HG02884 (cell line): Measurements from ENCODE around the gene EDDM13.
A peak's percentile ranks its signal among the peaks of the same experiment; 100 is the strongest.
"Not testable (repeated sequence)": the region's sequence is repeated elsewhere in the genome, so short reads cannot be mapped to it uniquely, and the experiment has no call there.

ENCODE experiments used
- ATAC-seq: cut with Tn5 transposase; IDR thresholded peaks from one replicate; pipeline ENCODE4 v1.9.1; 2021; ENCODE audit warnings: mild to moderate bottlenecking, moderate library complexity; ENCODE audit not compliant: unreplicated experiment

Gene EDDM13

DNA sequence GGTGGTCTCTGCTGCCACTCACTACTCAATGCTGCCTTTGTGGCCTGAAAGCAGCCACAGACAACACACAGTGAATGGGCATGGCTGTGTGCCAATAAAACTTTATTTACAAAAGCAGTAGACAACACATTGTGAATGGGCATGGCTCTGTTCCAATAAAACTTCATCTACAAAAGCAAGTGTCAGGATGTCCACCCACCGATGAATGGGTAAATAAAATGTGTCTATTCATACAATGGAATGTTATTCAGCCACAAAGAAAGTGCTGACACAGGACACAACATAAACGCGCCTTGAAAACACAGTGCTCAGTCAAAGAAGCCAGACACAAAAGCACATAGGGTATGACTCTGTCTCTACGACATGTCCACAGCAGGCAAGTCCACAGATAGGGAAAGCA lies 22.0 kb downstream of the EDDM13 start:
- no peak for ATAC-seq

DNA sequence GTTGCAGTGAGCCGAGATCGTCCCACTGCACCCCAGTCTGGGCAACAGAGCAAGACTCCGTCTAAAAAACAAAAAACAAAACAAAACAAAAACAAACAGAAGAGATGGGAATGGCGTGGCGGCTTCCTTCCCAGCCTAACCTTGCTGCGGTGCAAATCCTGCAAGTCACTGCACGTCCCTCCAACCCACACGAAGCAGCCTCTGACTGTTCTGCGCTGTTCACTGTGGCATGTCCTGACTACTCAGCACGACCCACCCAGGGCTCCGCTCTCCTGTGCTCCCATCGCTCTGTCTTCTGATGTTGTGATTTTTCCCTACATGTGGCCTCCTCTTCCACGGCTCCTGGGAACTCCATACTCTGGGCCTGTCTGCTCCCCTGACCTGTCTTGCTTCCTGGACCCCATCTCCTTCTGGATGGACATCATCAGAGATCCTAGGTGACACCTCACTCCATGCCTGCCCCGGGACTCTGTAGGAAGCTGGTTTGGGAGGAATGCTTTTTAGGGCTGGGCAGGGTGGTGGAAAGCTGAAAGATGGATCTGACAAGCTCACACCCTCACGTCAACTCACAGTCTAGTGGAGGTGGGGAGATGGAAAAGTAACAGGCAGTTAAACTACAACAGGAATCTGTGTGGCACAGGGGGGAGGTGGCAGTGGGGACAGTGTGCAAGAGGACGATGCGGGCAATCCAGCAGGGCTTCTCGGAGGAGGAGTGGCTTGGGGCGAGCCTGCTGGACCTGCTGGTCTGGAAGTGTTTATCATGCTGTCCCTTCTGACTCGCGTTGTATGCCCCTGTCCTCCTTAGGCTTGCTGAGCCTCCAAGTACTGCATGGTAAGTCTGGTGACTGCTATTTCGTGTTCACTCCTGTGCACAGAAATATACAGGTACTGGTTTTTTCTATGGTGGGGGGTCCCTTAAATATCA lies 23.2 kb downstream of the EDDM13 start:
- no peak for ATAC-seq

DNA sequence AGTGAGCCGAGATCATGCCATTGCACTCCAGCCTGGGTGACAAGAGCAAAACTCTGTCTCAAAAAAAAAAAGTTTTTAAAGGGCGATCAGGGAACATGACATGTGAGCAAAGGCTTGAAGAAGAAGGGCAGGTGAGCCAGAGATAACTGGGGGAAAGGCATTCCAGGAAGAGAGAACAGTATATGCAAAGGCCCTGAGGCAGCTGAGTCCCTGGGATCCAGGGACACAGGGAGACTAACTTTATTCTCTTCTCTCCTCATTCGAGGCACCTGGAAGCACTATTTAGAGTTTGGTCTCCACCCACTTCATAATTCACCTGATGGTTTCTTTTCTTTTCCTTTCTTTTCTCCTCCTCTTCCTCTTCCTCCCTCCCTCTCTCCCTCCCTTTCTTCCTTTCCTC lies 24.5 kb downstream of the EDDM13 start:
- no peak for ATAC-seq

- no peak for ATAC-seq
These were observed 27.1 kb downstream of the EDDM13 start for GRCh38 chr19:56299688-56300087.

DNA sequence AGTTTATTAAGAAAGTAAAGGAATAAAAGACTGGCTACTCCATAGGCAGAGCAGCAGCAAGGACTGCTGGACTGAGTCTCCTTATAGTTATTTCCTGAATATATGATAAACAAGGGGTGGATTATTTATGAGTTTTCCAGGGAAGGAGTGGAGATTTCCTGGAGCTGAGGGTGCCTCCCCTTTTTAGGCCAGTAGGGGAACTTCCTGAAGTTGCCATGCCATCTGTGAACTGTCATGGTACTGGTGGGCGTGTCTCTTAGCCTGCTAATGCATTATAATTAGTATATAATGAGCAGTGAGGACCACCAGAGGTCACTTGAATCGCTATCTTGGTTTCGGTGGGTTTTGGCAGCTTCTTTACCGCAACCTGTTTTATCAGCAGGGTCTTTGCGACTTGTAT lies 28.6 kb downstream of the EDDM13 start:
- ATAC-seq, result no peak

GRCh38 chr19:56301886-56302620 lies 29.5 kb downstream of the EDDM13 start:
- ATAC-seq, result no peak

DNA sequence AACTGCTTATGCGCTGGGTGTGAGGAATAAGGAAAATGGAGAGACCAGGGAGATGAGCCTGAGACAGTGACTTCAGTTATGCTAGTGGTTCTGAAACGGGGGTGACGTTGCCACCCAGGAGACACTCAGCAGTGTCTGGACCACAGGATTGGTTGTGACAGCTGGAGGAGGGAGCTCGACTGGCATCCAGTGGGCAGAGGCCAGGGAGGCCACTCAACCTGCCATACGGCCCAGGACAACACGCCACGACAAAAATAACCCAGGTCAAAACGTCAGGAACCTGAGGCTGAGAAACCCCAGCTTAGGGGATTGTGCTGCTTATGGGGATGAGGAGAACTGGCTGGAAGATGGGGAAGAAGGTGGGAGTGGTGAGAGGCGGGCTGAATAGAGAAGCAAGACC lies 31.7 kb downstream of the EDDM13 start:
- ATAC-seq, result no peak

GRCh38 chr19:56306016-56306415 lies 33.5 kb downstream of the EDDM13 start:
- ATAC-seq, result no peak

GRCh38 chr19:56307062-56307461 lies 34.5 kb downstream of the EDDM13 start:
- ATAC-seq, result not testable (repeated sequence)

GRCh38 chr19:56308792-56309191 lies 36.2 kb downstream of the EDDM13 start:
- ATAC-seq, result no peak

DNA sequence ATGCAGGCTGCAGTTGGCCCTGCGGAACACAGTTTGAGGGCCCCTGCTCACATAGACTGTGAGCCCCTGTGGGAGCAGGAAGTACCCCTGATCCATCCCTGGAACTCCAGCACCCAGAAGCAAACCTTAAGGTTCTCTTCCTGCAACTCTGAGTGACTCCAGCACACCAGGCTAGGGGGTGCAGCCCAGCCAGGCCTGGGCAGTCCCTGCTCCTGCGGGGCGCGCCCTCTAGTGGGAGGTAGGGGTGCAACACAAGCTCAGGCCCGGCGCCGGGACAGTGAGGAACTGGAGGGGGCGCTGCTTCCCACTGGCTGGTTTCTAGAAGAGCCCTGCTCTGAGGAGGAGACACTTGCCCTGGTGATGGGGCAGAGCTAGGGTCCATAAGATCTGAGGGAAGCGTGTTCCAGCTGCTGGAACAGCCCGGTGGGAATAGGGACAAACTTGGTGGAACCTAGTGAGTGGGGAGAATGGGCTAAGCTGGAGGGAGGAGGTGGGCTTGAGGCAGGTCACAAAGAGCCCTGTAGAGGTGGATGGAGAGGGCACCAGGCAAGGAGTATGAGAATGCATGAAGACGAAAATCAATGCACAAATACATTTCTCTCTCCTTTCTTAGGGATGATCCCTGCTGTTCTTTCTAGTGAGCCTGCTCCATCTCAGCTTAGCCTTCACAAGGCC lies 37.1 kb downstream of the EDDM13 start:
- ATAC-seq, result no peak

- no peak for ATAC-seq
These were observed 37.9 kb downstream of the EDDM13 start for GRCh38 chr19:56310462-56310861.

DNA sequence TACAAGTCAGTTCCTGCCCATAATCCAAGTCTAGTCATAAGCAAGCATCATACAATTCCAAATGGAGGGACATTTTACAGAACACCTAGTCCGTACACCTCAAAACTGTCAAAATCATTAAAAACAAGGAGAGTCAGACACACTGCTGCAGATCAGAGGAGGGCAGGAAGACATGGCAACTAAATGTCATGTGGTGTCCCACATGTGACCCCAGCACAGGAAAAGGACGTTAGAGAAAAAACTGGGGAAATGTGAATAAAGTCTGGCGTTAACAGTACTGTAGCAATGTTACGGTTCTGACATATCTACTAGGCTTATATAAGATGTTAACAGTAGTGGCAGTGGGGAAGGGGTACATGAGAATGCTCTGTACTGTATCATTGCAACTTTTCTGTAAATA lies 39.8 kb downstream of the EDDM13 start:
- no peak for ATAC-seq

DNA sequence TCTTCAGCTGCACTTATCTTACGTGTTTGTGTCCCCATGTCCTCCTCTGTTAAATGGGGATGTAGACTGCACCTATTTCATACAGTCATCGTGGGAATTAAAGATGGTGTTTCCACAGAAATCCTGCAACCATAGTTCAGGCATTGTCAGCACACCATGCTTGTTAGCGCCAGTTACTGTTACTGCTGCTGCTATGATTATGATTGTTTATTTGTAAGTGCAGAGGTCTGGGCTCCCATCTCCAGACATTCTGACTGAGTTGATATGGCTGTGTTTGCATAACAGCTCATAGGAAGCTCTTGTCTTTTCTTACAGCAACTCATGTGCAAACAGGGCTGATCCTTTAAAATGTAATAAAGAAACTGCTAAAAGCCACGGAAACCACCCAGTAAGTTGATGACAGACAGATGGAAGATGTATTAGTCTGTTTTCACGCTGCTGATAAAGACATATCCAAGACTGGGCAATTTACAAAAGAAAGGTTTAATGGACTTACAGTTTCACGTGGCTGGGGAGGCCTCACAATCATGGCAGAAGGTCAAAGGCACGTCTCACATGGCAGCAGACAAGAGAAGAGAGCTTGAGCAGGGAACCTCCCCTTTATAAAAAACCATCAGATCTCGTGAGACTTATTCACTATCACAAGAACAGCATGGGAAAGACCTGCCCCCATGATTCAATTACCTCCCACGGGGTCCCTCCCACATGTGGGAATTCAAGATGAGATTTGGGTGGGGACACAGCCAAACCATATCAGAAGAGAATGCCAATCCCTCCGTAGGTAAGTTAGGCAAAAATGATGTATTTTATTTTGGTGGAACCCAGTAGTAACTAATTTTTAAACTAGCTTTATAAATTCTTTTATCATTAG lies 40.5 kb downstream of the EDDM13 start:
- ATAC-seq, result no peak

- peak; percentile 2 for ATAC-seq
These were observed 41.5 kb downstream of the EDDM13 start for GRCh38 chr19:56314018-56314380.

DNA sequence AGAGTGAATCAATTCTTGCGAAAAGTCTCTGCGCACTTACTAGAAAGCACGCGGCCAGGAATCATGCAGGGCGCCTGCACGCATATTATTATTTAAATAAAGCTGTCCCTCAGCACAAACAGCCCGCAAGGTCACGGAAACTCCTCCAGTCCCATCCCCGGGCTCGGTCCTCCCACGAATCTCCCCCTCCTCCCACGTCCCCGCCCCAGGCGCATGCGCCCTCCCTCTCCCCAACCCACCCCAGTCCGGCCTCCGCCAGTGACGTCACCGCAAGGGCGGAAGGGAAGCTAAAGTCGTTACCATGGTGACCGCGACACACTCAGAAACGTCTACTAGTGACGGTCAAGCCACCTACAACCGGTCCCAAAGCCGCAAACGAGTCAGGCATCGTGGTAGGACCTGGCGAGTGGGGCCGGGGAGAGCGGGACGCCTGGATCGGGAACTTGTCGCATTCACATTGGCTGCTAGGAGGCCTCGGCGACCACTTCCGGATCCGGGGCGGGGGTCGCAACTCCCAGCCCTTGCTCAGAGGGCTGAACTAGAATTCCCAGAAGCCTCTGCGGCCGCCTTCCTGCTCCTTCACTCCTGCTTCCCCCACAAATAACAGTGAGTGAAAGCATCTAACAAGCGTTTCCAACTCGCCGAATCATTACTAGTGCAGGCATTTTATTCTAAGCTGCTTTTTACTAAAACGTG lies 42.0 kb downstream of the EDDM13 start, which contains the start of gene ZSCAN5A:
ZSCAN5A (minus strand) TSS at position 459 of the 696 bp plus-strand sequence. CDS start 89,793 bp downstream, outside the sequence.
- ATAC-seq, result peak; percentile 67

DNA sequence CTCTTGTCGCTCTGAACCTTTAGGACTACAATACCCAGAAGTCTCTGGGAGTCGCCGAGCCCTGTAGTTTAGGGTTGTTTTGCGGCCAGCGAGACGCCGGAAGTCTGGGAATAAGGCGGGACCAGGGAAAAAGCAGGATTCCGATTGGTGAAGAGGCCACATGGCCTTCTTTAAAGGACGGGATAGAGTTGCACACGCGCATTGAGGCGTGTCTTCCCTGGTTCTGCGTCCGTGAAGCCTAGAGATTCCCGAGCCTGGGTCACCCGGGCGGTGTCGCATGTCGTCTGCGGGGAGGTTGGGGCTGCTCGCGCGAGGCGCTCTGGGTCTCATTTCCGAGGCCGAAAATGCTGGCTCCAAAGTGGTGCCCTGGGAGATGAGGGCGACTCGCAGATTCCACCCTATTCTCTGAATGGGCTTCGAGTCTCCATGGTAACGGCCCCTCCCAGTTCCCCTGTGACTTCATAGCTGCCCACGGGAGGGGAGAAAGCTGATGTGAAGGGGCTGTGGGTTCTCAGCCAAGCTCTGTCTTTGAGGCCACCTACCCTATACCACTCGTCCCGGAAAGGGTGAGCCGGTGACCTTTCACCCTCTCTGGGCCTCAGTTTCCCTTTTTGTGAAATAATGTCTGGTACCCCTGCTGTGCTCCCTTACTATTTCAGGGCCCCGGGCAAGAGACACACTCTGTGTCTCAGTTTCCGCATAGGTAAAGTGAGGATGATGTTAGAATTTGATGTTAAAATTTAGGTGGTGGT lies 42.7 kb downstream of the EDDM13 start:
- peak; percentile 65 for ATAC-seq

DNA sequence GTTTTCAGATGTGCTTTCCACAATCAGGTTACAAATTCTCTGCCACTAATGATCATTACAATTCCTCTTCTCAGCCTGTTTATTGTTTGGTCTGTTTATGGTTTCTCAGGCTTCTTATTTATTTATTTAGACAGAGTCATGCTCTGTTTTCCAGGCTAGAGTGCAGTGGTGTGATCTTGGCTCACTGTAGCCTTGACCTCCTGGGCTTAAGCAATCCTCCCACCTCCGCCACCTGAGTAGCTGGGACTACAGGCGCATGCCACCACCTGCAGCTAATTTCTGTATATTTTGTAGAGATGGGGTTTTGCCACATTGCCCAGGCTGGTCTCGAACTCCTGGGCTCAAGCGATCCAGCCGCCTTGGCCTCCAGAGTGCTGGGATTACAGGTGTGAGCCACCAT lies 44.2 kb downstream of the EDDM13 start:
- no peak for ATAC-seq

GRCh38 chr19:56317749-56318148 lies 45.2 kb downstream of the EDDM13 start:
- no peak for ATAC-seq
